HCT116 (cell line): ENCODE data around the gene SEC24C.

Experiments used
- CBX3 ChIP-seq: IDR thresholded peaks from 2 replicates; pipeline ENCODE4 v1.6.1; 2012; ENCODE audit warnings: low read depth
- EZH2 ChIP-seq: fragments of 200-600 bp; sonication (generic); IDR thresholded peaks from 2 replicates; pipeline ENCODE4 v1.6.1; 2017; ENCODE audit warnings: antibody characterized with exemption, mixed run types

DNA sequence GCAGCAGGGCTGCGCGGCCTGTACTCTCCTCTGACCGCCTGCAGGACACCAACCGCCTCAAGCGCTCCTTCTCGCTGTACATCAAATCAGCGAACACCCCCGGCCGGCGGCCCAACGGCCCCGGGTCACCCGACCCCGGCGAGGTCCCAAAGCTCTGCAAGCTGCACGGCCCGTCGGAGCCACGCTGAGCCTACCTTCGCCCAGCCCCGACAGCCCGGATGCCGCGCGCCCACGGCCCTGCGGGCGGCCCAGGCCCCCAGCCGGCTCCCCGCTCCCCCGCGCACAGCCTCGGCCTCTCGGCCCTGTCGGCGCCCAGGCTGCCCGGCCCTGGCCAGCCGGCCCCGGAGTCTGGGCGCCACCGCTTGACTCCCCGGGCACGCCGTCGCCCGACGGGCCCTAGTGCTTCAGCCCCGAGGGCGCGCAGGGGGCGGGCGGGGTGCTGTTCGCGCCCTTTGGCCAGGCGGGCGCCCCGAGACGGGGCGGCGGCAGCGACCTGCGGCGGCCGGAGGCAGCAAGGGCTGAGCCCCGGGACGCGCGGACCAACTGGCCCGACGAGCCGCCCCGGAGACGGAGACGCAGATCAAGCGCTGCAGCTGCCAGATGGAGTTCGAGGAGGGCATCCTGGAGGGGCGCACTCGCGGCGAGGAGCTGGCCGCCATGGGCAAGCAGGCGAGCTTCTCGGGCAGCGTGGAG lies 11.1 kb upstream of the SEC24C start:
- TF ChIP-seq EZH2 (no peak), CBX3 (no peak)
